Fibroblast of skin of right quadriceps (primary cell): ENCODE data around the gene TMEM151B.

Experiments used
- DNase-seq: peaks from one replicate; pipeline ENCODE4 v3.0.0-alpha.2; 2013

TMEM151B gene

DNA sequence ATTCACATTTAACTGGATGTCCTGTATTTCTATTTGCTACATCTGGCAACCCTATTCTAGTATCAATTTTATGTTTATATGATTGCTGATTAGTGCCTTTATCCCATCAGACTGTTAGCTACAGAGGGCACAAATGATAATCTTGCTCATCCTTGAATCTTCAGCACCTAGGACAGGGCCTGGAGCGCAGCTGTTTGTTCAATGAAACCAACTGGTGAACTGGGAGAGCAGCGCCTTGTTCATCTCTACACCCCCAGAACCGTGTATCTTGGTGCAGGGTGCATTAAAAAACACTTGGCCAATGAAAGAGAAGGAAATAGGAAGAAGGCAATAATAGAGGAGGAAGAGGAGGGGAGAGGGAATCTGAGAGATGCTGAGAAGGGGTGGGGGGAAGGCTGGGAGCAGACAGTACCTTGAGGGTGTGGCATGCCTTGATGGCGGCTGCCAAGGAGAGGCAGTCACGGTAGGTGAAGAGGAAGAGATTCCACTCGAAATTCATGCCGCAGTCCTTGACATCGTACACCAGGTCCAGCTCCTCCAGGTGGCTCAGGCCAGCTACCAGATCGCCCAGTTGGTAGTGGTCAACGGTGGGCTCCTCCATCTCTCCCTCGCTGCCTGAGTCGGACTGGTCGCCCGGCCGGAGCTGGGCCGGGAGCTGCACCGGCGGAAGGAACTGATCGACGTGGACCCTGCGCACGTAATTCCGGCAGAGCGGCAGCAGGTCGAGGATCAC lies 15.5 kb downstream of the TMEM151B start:
- no peak for DNase-seq

DNA sequence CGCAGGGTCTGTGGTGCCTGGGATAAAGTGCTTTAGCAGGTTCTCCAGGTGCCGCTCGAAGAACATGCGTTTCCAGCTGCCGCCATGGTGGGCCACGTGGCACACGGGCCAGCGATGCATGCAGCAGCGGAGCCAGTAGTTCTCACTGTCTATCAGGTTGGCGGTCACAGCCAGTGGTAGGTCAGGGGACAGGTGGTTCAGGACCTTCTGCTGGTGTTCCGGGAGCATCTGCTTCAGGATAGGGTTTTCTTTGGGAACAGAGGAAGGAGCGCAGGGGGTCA lies 16.0 kb downstream of the TMEM151B start:
- DNase-seq = no peak

DNA sequence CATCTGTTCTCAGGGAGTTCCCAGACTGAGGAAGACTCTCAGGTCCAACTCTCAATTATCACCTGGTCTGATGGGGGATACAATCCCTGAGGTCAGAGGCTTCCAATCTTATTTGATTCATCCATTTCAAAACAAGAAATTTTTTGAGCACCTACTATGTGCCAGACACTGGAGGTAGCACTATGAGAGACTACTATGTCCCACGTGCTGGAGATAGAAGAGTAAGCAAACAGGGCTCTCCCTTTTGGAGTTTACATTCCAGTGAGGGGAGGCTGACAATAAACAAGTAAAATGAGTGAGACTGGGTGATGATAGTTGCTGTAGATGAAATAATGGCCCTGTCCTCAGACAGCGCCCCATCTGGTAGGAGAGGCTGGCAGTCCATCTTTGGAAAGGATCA lies 16.5 kb downstream of the TMEM151B start:
- DNase-seq = no peak

DNA sequence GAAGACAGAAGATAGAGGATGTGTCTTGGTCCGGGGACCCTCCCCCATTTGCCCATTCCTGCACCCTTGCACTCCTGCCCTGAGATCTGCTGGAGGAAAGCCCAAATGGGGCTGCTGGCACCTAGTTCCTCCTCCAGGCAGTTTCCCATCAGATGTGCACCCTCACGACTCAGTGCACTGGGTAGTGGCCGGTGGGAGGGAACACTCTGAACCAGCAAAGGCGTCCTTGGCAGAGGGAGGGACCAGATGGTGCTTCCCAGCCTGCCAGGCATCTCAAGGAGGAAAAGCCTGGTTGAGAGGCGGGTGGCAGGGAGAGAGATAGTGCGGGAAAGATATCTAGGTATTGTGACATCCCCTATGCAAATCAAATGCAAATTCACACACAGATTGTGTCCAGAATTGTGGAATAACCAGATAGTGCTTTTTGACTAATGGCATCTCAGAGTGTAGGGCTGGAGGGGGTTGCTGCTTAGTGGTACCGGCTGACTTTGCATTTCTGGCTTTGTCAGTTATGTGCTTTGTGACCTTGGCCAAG lies 19.5 kb downstream of the TMEM151B start:
- no peak for DNase-seq

DNA sequence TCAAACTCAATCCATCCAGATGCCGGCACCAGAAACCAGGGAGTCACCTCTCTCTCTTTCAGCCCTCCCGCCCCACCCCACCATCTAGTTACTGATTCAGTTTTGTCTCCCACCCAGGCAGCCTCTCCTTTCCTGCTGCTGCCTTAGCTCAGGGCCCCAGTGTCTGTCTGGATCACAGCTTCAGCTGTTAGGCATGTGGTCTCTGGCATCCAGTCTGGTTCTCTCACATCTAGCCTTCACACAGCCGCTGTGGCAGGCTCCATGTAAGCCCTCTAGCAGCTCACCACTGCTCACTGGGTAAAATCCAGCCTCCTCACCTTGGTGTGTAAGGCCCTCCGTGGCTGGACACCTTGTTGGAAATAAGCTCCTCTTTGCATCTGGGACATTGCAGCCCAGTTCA lies 21.6 kb downstream of the TMEM151B start:
- no peak for DNase-seq

DNA sequence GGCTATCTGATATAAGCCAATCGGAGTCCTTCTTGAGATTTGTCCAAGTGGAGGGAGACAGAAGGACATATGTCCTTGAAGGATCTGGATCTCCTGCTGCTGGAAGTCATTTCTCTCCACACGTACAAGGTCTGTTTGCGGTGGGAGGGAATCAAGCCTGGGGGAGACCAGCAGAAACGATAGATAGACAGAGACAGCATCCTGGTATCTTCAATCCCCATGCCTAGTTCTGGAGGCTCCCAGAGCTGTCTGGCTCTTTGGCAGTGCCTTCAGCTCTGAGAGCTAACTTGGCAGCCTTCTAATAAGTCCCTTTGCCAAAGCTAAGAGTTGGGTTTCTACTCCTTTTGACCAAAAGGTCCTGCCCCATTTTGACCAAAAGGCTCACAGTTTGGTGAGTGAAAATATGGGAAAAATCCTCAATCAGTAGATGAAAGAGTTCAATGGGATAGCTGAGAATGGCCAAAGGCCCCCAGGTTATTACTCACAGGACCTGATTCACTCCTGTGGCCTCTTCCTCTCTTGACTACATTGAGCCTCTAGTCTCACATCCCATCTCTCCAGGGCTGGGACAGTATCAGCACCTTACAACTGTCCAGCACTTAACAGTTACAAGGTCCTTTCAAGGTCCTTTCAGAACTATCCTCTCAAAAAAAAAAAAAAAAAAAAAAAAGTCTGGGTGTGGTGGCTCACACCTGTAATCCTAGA lies 22.6 kb downstream of the TMEM151B start:
- DNase-seq = no peak

DNA sequence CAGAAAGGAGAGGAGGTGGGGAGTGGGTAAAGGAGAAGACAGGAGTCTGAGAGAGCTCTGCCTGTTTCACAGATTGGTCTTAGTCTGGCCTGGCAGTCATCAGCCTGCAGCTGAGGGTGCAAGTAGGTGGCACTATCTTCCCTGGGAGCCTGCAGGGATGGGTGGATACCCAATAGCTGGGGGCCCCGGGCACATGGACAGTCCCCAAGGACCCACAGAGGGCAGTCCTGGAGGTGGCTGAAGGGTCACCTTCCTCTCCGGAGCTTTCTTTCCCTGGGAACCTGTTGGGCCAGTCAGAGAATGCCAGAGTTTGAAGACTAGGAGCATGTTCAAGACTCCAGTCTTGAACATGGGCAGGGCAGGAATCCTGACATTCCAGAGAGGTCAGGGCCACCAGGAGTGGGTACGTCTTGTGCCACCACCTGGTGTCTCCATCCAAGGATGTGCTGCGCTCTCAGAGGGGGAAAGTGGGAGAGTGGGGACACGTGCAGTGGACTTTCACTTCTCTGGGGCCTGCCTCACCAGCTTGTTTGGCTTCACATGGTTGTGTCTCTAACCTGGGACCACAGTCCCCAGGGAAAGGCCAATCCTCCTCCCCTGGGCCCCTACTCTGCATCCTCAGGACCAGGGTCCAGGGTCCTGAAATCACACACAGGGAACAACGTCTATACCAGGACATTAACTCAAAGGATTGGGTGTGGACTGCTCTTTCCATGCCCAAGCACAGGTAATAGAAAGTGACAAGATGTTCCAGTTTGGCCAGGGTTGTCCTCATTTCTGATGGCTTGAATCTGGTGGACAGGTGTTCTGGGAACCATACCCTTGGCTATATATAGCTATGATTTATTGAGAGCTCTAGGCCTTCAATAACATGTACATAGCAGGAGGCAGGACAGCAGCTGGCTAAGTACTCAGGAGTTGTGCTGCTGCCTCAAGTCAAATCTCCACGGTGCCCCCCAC lies 24.9 kb downstream of the TMEM151B start:
- no peak for DNase-seq

DNA sequence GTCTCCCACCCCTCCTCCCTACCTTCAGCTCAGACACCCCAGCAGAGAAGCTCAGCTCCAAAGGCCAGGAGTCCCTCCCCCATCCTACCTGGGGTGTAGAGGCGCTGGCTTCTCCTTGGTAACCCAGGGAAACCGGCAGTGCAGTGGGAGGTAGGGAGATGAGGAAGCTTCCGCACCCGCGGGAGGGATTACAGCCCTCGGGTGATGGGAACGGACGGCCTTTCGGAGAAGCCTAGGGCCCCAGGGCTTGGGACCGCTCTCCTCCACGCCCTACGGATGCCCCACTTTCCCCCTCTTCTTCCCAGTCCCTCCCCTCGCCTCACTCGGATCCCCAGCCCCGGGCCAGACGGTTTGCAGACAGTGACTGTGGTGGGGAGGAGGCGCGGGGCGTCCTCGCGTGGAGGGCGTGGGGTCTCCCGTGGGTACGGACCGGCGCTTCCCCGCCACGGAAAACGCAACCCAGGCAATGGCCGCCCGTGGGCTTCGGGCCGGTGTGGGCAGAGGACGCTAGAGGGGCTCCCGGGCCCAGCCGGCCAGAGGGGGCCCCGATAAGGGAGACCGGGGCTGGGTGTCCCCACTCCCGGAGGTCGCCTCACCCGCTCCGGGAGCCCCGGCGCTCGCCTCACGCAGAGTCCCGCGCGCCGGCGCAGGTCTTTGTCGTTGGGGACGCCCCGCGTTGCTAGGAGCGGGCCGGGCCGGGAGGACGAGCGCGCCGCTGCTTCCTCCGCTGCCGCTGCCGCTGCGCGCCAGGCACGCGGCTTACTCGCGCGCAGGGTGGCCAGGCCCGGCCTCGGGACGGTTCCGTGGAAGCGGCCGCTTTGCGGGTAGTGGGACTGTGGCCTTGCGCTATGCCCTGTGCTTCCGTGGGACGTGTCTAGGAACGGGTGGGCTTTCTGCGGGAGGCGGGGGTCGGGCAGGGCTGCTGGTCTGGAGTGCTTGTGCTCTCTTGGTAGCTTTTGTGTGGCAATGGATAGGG lies 27.1 kb downstream of the TMEM151B start:
- no peak for DNase-seq

DNA sequence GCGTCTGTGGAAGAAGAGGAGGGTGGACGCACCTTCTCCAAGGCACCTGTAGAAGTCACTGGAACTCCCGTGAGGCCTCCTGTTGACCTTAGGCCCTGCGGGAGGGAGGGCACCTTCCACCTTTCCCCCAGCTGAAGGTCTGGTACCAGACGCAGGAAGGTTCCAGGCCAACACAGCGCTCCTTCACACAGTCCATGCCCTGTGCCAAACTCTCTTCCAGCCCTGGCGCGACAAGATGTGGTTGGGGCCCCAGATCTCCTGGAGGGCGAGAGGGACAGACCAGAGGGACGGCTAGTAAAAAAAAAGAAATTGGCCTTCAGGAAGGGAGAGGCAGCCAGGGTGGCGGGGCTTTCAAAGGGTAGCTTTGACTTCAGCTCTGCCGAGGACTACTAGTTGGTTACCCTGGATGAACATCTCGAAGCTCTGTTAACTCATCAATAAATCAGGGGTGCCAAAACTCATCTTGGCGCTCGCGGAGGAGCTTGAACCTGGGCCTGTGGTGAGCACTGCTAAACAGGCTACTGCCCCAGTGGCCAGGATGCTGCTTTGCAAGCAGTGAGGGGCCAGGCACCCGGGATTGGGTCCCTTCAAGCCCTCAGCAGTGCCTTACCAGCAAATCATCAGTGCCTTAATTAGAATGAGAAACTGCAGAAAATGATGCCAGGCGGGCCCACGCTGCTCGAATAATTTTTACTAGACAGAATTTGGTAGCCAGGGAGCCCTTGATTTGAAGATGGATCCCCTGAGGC lies 28.0 kb downstream of the TMEM151B start:
- DNase-seq = no peak

DNA sequence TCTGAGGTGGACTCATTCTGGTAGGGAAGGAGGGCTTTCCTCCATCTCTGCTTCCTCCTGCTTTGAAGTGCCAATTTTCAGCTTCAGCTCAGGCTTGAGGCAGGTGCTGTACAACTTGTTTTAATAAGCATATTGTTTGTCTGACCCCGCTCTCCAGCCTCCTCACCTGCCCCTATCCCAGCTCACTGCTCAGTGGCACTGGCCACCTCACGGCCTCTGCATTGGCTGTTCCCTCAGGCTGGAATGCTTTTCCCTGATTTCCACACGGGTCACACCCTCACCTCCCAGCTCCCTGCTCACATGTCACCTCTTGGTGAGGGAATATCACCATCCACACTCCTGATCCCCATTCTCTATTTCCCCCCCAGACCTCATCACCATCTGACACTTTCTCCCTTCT lies 28.6 kb downstream of the TMEM151B start:
- DNase-seq = no peak

DNA sequence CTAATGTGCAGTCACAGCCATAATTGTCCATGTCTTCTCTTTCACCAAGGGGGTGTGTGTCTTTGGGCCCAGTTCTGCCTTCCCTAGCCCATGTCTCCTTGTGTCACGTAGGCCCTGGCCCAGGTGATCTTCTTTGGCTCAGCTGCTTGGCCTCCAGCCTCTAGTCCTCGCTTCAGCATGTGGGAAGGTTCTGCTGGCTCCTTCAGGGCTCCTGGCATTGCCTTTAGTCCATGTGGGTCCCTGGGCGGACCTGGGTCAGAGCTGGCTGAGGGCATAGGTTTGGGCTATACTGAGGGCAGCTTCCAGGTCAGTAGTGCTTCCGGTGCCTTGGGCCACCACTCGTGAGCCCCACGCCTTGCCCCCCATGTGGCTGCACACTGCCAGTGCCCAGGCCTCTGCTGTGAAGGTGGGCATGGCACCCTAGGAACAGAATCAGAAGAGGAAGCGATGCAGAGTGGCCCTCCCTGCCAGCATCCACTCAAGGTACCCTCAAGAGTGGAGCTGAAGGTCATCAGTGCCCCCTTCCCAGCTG lies 30.1 kb downstream of the TMEM151B start:
- DNase-seq = no peak

DNA sequence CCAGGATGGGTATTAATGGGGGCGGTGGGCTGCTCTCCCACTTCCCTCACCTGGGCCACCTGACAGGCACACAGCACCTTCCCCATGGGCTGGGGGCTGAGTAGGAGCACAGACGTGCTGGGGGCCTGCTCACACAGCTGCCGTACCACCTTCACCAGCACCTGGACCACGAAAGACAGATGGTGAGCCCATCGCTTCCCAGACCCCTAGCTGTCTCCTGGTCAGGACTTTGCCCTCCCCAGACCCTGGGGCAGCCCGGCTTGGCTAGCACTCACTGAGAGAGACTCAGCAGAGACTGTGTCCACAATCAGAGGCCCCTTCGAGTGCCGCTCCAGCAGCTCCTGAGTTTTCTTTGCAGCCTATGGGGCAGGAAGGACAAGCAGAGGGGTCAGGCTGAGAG lies 30.9 kb downstream of the TMEM151B start:
- no peak for DNase-seq

DNA sequence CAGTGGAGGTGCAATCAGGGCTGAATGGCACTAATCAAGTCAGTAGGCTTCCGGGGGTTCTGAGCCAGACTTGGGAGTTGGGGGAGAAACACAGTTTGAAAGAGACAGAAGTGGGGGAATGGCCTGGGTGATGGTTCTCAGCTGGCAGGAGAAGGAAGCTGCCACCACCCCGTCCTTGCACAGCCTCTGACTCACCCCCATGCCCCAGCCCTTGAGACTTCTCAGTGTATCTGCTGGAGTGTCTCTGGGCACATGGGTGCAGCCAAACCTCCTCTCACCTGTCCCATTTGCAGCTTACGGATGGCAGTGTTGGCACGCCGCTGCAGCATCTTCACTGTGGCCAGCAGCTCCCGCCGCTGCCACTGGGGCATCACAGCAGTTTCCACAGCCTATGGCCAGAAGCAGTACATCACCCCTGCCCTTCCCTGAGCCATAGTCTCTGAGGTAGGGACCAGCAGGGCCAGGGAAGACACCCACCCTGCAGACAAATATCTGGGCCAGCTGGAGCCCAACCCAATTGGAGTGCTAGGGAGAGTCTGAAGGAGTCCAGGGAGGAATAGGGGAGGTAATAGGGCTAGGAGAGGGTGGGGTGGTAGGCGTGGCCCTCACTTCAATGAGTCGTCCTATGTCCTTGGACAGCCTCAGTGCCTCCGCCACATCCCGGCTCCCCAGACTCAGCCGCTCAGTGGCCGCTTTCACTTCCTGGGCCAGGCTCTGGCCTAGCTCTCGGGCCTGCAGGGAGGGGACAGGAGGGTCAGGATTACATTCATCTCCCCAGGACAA lies 31.7 kb downstream of the TMEM151B start:
- DNase-seq = no peak

DNA sequence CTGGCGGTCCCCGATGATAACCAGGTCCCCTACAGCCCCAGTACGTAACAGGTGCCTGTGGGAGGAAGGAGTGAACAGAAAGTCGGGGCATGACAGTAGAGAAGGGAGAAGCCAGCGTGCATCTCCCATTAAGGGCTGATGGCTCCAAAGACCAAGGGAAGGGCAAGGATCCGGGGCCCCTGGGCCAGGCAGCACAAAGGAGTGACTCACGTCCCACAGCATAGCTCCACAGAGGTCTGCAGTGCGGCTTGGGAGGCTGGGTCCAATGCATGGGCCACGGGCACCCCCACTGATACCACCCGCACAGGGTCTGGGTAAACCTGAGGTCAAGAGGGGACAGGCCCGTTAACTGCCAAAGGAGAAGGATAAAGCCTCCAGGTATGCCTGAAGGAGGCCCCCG lies 32.6 kb downstream of the TMEM151B start:
- DNase-seq = no peak

DNA sequence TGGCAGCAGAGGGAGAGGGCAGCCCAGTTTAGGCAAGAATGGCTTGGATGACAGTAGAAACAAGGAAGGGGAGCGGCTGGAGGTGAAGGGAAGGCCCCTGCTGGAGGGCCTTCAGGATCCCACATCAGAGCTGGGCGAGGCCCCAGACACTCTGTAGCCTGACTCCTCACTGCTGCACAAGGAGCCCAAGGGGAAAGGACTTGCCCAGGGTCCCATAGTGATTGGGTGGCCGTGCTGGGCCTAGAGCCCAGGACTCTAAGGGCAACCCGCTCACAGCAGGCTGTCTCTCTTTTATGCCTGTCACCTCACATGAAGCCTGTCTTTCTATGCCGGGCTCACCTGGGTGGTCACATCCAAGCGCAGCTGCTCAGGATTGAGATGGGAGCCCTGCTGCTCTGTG lies 33.6 kb downstream of the TMEM151B start:
- DNase-seq = no peak

DNA sequence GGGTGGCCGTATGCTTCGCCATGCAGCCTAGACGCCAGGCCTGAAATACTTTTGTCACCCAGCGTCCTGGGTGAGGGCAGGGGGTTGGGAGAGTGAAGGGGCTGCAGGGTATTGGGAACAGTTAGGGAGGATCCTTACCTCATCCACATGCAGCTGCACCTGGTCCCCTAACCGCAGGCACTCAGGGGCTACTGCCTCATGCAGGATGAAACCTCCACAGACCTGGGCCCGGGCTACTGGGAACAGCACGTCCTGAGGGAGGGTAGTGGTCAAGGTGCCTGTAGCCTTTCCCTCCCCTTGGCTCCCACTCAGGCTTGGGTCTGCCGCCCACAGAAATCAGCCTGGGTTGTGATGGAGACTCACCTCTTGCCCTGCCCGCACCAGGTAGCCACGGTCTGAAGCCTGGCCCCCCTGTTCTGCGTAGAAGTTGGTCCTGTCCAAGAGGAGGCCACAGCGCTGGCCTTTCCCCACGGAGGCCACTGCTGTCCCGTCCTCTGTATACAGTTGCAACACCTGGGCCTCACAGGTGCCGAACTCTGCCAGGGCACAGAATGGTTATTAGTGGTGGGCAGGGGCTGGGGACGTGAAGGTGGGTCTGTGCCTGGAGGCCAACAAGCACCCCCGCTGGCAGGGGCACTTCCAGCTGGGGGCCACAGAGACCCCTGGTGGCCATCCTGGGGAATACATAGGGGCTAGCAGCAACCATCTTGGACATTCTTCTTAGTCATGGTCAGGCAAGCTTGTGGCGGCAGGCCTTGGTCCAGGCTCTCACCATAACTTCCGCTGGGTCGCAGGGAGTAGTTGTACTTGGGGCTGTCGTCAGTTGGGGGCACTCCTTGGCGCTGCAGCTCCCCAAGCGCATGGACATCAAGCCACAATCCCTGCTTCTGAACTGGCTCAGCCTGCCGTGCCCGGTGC lies 34.3 kb downstream of the TMEM151B start:
- peak; percentile 28 for DNase-seq

DNA sequence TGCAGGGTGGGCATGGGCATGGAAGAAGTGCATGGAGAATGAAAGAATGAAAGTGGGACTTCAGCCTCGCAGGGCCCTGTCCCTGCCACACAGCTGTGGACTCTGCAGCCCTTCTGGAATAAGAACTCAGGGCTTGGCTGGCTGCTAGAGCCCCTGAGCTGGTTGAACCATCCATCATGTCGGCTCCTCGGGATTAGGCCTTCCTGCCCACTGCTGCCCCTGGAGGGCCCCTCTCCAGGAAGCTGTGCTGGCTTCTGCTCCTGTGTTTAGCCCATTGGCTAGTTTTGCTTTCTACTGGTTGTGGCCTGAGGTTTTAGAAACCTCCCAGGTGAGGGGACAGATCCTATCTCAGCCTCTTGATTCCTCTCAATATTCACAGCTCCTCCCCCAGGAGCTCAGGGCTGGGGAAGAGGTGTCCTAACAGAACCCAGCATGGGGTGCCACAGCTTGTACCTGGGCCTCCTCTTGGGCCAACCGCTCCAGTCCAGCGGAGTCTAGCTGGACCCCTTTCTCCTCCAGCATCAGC lies 35.0 kb downstream of the TMEM151B start:
- DNase-seq = no peak

DNA sequence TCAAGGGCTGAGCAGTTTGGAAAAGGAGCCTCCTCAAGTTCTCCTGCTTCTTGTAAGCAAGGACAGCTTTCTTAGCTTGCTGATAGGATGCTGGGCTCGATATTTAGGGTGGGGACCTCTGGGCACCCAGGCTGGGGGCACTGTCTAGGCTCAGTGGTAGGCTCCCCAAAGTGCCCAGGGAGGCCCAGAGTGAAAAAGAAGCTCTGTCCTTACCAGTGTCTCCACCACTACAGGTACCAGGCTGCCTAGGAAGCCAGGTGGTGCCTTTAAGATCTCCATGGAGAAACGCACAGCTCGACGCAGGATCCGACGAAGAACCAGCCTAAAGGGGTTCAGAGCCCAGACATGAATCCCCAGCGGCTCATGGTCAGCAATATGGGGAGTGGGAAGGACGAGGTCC lies 36.5 kb downstream of the TMEM151B start:
- no peak for DNase-seq

DNA sequence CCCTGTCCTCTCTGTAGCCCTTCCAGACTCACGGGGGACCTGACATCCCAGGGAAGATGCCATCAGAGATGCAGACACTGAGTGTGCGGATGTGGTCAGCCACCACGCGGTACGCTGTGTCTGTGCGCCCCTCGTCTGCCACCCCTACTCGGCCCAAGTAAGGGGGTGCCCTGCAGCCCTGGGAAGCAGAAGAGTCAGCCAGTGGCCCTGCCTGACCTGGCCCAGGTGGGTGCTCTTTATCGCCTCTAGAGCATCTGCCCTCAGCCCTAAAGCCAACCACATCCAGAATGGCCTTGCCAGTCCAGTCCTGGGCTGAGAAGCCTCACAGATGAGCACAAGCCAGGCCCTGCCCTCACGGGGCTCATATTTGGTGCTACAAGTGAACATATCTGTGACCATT lies 37.0 kb downstream of the TMEM151B start:
- DNase-seq = no peak
